CD4-positive, alpha-beta T cell treated with Interleukin-17A for 1 hour (primary cell): Measurements from ENCODE around the gene RFLNA.
"Not testable (repeated sequence)": the region's sequence is repeated elsewhere in the genome, so short reads cannot be mapped to it uniquely, and the experiment has no call there.

Experiments
- DNase-seq: peaks from one replicate; pipeline ENCODE4 v3.0.0-alpha.2; 2020

RFLNA gene

GRCh38 chr12:124322271-124322998 is 27.5 kb downstream of the RFLNA start:
- DNase-seq, result no peak

GRCh38 chr12:124322999-124323328 is 28.1 kb downstream of the RFLNA start:
- not testable (repeated sequence) for DNase-seq

GRCh38 chr12:124323771-124324530 is 29.1 kb downstream of the RFLNA start:
- peak; percentile 29 for DNase-seq

- no peak for DNase-seq
These were observed 30.2 kb downstream of the RFLNA start for GRCh38 chr12:124324803-124325705.

GRCh38 chr12:124326104-124326503 is 31.2 kb downstream of the RFLNA start:
- DNase-seq, result no peak

GRCh38 chr12:124326871-124327270 is 32.0 kb downstream of the RFLNA start:
- DNase-seq, result no peak

- no peak for DNase-seq
These were observed 32.6 kb downstream of the RFLNA start for GRCh38 chr12:124327362-124328043.

- no peak for DNase-seq
These were observed 33.2 kb downstream of the RFLNA start for GRCh38 chr12:124328116-124328515.

DNA sequence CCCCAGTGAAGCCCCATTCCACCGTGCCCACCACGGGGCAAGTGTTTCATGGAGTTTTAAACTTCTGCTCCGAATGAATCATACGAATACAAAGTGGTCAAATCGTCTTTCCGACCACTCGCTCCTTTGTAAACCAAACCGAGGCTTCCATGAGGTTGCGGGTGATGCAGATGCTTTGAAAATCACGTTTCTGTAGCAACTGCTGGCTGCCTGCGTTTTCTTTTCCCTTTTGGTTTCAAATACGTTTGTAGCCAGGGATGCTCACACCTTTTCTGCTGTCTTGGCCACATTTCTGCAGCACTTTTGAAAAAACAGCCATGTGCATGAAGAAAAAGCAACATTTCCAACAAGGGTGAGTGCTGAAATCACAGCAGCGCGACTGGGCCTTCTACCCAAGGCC is 33.7 kb downstream of the RFLNA start:
- DNase-seq, result no peak

- DNase-seq, result no peak
These were observed 37.3 kb downstream of the RFLNA start for GRCh38 chr12:124332058-124332672.

DNA sequence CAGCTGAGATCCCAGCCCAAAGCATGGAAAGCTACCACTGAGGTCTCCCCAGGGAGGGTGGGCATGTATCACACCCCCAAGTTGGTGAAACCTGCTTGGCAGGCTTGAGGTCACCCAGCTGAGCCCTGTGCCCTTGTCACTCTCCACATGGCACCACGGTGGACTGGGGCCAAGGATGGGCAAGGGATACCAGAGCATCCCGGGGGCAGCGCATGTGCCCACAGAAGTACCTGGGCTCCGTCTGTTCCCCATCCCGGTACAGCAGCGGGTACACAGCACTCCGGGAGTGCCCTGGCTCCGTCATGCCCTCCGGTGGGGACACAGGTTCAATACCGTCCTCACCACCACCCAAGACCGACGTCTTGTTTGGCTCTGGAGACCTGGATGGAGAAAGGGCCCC is 38.0 kb downstream of the RFLNA start:
- no peak for DNase-seq

DNA sequence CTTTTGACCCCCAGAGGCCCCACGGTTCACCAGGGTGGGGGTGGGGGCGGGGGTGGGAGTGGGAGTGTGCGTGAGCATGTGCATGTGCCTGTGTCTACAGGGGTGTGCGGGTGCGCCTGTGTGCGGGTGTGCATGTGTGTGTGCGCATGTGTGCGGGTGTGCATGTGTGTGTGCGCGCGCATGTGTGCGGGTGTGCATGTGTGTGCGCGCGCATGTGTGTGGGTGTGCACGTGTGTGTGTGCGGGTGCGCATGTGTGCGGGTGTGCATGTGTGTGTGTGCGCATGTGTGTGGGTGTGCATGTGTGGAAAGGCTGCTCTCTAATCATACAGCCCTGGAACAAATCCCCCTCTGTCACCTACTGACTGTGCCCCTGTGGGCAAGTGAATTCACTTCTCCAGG is 38.8 kb downstream of the RFLNA start:
- no peak for DNase-seq

GRCh38 chr12:124334266-124334665 is 39.4 kb downstream of the RFLNA start:
- DNase-seq, result no peak

DNA sequence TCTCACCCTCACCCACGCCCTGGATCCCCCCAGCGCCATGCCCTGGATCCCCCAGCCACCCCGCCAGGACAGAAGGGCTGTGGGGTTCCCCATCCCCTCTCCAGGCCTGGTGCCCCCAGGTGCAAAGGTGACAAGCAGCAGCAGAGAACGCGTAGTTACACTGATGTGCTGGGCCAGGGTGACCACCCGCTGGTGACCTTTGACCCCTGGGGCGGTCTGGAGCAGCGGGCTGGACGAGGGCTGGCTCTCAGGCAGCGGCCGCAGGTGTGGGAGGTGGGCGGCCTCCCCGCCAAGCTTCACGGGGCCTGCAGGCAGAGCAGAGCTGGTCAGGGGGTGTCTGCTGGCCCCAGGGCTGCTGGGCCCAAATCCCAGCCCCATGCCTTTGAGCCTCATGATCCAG is 40.1 kb downstream of the RFLNA start:
- no peak for DNase-seq

GRCh38 chr12:124335426-124336183 is 40.7 kb downstream of the RFLNA start:
- no peak for DNase-seq

DNA sequence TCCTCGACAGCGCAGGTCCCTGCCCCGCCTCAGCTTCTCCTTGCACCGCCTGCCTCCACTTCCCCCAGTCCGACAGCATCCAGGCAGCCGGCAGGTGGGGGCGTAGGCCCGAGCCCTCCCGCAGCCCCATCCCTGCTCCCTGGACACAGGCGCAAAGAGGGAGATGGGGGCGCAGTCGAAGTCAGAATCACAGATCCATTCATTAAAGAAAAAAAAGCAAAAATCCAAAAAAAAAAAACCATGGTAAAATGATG is 41.2 kb downstream of the RFLNA start:
- no peak for DNase-seq

DNA sequence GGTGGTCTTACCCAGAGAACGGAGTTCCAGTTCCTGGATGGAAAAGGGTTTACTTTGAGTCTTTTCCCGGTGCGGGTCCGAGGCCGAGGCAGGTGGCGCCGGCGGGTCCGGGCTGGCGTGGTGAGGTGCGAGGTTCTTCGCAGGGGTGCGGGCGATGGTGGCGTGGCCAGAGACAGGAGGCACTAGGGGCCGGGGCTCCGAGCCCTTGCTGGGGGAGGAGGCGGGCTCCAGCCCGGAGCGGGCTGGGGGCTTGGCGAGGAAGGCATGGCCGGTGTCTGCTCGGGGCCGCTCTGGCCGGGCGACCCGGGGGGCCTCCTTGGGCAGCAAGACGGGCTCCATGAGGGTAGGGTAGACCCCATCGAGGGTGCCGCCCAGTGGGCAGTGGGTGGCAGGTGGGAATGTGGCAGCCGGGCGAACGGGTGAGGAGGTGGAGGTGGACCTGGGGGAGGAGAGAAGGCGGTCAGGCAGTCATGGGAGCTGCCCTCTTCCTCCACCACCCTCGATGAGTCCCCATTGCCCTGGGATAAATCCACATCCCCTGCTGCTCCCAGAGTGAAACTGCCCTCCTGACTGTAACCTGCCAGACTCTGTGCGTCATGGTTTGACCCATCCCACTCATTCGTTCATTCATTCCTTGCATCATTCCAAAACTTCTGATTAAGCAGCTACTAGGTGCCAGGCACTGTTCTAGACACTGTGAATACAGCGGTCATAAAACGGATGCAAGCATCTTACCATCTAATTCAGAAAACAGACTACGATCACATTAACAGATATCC is 42.0 kb downstream of the RFLNA start:
- no peak for DNase-seq

DNA sequence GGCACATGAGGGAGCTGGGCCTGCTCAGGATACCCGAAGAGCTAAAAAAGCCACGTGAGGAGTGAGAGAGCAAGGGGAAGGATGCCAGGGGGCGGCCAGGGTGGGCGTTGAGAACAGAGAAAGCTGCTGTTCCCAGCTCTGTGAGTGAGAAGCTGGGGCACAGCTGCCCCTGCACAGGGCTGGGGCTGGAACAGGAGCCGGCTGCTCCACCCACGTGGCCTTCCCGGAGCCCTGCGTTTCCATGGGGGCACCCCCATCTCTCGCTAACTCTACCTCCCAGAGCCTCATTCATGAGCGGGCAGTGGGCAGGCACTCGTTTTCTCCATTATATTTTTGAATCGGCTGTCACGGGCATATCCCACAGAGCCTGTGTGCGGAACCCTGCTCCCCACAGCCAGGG is 42.7 kb downstream of the RFLNA start:
- DNase-seq, result no peak

GRCh38 chr12:124338448-124338847 is 43.6 kb downstream of the RFLNA start:
- no peak for DNase-seq

DNA sequence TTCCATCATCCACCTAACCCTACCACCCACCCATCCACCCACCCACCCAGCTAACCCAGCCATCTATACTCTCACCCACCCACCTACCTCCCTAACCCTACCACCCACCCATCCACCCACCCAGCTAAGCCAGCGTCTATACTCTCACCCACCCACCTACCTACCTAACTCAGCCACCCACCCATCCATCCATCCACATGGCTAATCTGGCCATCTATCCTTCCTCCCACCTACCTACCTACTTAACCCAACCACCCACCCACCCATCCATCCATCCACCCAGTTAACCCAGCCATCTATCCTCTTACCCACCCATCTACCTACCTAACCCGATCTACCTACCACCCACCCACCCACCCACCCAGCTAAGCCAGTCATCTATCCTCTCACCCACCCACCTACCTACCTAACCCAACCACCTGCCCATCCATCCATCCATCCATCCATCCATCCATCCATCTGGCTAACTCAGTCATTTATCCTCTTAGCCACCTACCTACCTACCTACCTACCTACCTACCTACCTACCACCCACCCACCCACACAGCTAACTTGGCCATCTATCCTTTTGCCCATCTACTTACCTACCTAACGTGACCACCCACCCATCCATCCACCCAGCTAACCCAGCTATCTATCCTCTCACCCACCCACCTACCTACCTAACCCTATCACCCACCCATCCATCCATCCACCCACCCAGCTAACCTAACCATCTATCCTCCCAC is 44.1 kb downstream of the RFLNA start:
- no peak for DNase-seq
